ENCODE results near the gene PRCC. TPM values are rescaled to one million over a fixed set of nuclear protein-coding genes. Genes with fewer than 3 reads are reported as not detected.

Gene PRCC
- total RNA-seq, 1 experiment from 2014 or later = 125 TPM

DNA sequence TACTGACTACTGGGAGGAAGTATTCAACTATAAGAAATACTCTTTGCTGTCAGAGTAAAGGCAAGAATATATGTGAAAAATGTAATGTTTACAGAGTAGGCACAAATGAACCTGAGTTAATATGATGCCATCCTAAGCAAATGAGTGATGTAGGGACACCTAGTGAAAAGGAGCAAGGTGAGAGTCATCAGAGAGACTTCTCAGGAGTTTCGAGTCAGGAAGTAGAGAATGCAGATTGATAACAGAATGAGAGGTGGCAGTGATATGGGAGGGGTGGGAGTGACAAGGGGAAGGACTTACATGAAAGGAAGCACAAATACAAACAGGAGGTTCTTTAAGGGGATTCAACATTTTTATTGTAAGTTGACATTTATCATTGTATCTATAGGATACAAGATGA, 10.2 kb downstream of the PRCC start:
- BruUV-seq (replicated peaks) = no TSS peak
- DNase-seq (ENCODE audit: low spot score) = no peak
- H3K36me3 ChIP-seq (ENCODE audit: insufficient read depth, low read length, poor library complexity, severe bottlenecking) = peaks cover 9% of the 10 kb centered on the region
- peaks cover 9% of the 10 kb centered on the region for H3K4me1 ChIP-seq (ENCODE audit: insufficient read depth, low read length, poor library complexity, severe bottlenecking)
- TF ChIP-seq, protein P1, sequence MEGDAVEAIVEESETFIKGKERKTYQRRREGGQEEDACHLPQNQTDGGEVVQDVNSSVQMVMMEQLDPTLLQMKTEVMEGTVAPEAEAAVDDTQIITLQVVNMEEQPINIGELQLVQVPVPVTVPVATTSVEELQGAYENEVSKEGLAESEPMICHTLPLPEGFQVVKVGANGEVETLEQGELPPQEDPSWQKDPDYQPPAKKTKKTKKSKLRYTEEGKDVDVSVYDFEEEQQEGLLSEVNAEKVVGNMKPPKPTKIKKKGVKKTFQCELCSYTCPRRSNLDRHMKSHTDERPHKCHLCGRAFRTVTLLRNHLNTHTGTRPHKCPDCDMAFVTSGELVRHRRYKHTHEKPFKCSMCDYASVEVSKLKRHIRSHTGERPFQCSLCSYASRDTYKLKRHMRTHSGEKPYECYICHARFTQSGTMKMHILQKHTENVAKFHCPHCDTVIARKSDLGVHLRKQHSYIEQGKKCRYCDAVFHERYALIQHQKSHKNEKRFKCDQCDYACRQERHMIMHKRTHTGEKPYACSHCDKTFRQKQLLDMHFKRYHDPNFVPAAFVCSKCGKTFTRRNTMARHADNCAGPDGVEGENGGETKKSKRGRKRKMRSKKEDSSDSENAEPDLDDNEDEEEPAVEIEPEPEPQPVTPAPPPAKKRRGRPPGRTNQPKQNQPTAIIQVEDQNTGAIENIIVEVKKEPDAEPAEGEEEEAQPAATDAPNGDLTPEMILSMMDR (conservative IDR thresholded peaks at IDR 0.05; ENCODE audit: low read depth, low read length) = no peak
- no peak for TF ChIP-seq EZH2 (IDR thresholded peaks at IDR 0.05; ENCODE audit: borderline replicate concordance, low read depth, low read length, poor library complexity, severe bottlenecking)
- intact Hi-C loops (cut with micrococcal nuclease; ENCODE audit: unreplicated experiment) = no loop called here
- no peaks in the 10 kb centered on the region for H3K9me3 ChIP-seq (ENCODE audit: low read depth, low read length, poor library complexity, severe bottlenecking)
- no peak overlapping the region for H3K27ac ChIP-seq (ENCODE audit: low read depth, low read length, poor library complexity, severe bottlenecking)
- no peaks in the 10 kb centered on the region for H3K27me3 ChIP-seq (replicated peaks; ENCODE audit: insufficient read depth, low read depth, low read length, poor library complexity)
- CTCF ChIA-PET = no interaction called here
- no peak overlapping the region for H3K4me3 ChIP-seq (ENCODE audit: low read depth, low read length, poor library complexity, severe bottlenecking)
- POLR2A ChIA-PET (ENCODE audit: low non-redundant PET) = no interaction called here

DNA sequence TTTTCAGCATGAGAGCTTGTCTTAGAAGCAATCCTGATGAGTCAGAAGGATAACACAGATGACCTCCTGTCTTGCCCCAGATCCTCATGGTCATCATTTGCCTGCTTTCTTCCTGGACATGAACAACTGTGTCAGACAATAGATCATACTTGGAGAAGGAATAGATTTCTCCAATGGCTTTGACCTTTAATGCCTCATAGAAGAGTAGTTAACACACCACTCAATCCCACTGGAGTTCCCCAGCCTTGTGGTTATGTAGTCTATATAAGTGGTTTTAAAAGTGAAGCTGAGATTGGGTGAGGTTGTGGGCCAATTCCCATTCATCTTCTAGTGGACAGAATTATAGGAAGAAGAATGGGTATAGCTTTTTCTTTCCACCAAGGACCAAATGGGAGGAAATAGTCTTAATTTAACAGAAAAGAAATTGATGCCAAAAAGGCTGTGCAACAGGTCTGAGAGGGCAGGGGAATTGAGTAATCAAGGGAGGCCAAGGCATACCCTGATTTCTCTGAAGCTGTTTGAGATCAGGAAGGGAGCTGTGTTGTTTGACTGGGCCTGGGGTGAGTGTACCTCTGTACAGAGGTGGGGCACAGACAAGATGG, 14.4 kb downstream of the PRCC start:
- H3K4me1 ChIP-seq (ENCODE audit: insufficient read depth, low read length, poor library complexity, severe bottlenecking) = peaks cover 5% of the 10 kb centered on the region
- no peak overlapping the region for H3K27ac ChIP-seq (ENCODE audit: low read depth, low read length, poor library complexity, severe bottlenecking)
- POLR2A ChIA-PET (ENCODE audit: low non-redundant PET) = no interaction called here
- BruUV-seq (replicated peaks) = no TSS peak
- DNase-seq (ENCODE audit: low spot score) = no peak
- H3K9me3 ChIP-seq (ENCODE audit: low read depth, low read length, poor library complexity, severe bottlenecking) = no peaks in the 10 kb centered on the region
- TF ChIP-seq, protein P1 (conservative IDR thresholded peaks at IDR 0.05; ENCODE audit: low read depth, low read length) = no peak
- no peak for TF ChIP-seq EZH2 (IDR thresholded peaks at IDR 0.05; ENCODE audit: borderline replicate concordance, low read depth, low read length, poor library complexity, severe bottlenecking)
- intact Hi-C loops (cut with micrococcal nuclease; ENCODE audit: unreplicated experiment) = no loop called here
- H3K27me3 ChIP-seq (replicated peaks; ENCODE audit: insufficient read depth, low read depth, low read length, poor library complexity) = no peaks in the 10 kb centered on the region
- CTCF ChIA-PET = interaction anchor here (1.0 to 1.1 kb wide), 2 partner anchors 32 to 92 kb away, joined by 3 read pairs; no protein-coding TSS in a partner anchor
- H3K36me3 ChIP-seq (ENCODE audit: insufficient read depth, low read length, poor library complexity, severe bottlenecking) = peaks cover 30% of the 10 kb centered on the region
- no peak overlapping the region for H3K4me3 ChIP-seq (ENCODE audit: low read depth, low read length, poor library complexity, severe bottlenecking)

DNA sequence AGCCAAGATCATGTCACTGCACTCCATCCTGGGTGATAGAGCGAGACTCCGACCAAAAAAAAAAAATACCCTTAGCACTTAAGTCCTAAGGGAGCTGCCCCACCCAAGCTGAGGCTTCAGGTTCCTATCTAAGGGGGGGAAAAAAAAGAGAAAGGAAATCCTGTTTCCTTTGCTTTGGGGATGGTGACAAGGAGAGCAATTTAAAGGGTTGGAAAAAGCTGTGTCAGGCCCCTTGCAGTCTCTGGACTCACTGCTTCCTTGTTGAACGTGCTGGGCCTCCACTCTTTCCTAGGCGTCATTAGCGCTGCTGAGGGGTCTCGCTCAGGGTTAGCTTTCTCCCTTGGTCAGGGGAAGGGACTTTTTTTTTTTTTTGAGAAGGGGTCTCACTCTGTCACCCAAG, 18.1 kb downstream of the PRCC start:
- no TSS peak for BruUV-seq (replicated peaks)
- CTCF ChIA-PET = no interaction called here
- POLR2A ChIA-PET (ENCODE audit: low non-redundant PET) = interaction anchor here (0.7 kb wide), 1 partner anchor 28 kb away, joined by 11 read pairs; no protein-coding TSS in a partner anchor

More for the DNA sequence above, 18.1 kb downstream of the PRCC start:
- H3K27me3 ChIP-seq (replicated peaks; ENCODE audit: insufficient read depth, low read depth, low read length, poor library complexity) = no peaks in the 10 kb centered on the region
- no peak for TF ChIP-seq EZH2 (IDR thresholded peaks at IDR 0.05; ENCODE audit: borderline replicate concordance, low read depth, low read length, poor library complexity, severe bottlenecking)
- TF ChIP-seq, protein P1 (conservative IDR thresholded peaks at IDR 0.05; ENCODE audit: low read depth, low read length) = no peak
- H3K27ac ChIP-seq (ENCODE audit: low read depth, low read length, poor library complexity, severe bottlenecking) = no peak overlapping the region
- DNase-seq (ENCODE audit: low spot score) = no peak
- intact Hi-C loops (cut with micrococcal nuclease; ENCODE audit: unreplicated experiment) = no loop called here
- no peak overlapping the region for H3K4me3 ChIP-seq (ENCODE audit: low read depth, low read length, poor library complexity, severe bottlenecking)
- H3K36me3 ChIP-seq (ENCODE audit: insufficient read depth, low read length, poor library complexity, severe bottlenecking) = peaks cover 50% of the 10 kb centered on the region
- H3K4me1 ChIP-seq (ENCODE audit: insufficient read depth, low read length, poor library complexity, severe bottlenecking) = no peaks in the 10 kb centered on the region
- H3K9me3 ChIP-seq (ENCODE audit: low read depth, low read length, poor library complexity, severe bottlenecking) = no peaks in the 10 kb centered on the region
